Neural crest cell (in vitro differentiated cells): ENCODE data around the gene PTK6. TPM values are rescaled to one million over a fixed set of nuclear protein-coding genes. Genes with fewer than 3 reads are reported as not detected.

Experiments
- DNase-seq: peaks from one replicate; pipeline ENCODE4 v3.0.0; 2021; ENCODE audit warnings: low read depth, mixed read lengths, low spot score
- H3K27ac Mint-ChIP-seq: one replicate; pipeline ENCODE4 v1.8.0; 2021; ENCODE audit warnings: mild to moderate bottlenecking, mixed read lengths; ENCODE audit not compliant: unreplicated experiment
- H3K27me3 Mint-ChIP-seq: 2 replicates; pipeline ENCODE4 v1.8.0; 2021; ENCODE audit warnings: low read depth, mild to moderate bottlenecking, mixed read lengths
- H3K36me3 Mint-ChIP-seq: 2 replicates; pipeline ENCODE4 v1.8.0; 2021; ENCODE audit warnings: low read depth, mild to moderate bottlenecking, mixed read lengths
- H3K4me1 Mint-ChIP-seq: 2 replicates; pipeline ENCODE4 v1.8.0; 2021; ENCODE audit warnings: mixed read lengths
- H3K4me3 Mint-ChIP-seq: one replicate; pipeline ENCODE4 v1.8.0; 2021; ENCODE audit warnings: mild to moderate bottlenecking, mixed read lengths
- H3K9me3 Mint-ChIP-seq: 2 replicates; pipeline ENCODE4 v1.8.0; 2021; ENCODE audit warnings: mixed read lengths
- total RNA-seq: library from RNA; stranded (reverse); gene quantifications from 2 replicates; pipeline ENCODE4 v1.2.1, GENCODE V29; 2021
- TF ChIP-seq, protein P1 (sequence below): fragments of 200-600 bp; sonication (generic); conservative IDR thresholded peaks from 2 replicates; pipeline ENCODE4 v1.5.0; 2021; ENCODE audit warnings: antibody characterized with exemption, mild to moderate bottlenecking

PTK6 gene
- total RNA-seq, 1 donor from 2014 or later: not detected

DNA sequence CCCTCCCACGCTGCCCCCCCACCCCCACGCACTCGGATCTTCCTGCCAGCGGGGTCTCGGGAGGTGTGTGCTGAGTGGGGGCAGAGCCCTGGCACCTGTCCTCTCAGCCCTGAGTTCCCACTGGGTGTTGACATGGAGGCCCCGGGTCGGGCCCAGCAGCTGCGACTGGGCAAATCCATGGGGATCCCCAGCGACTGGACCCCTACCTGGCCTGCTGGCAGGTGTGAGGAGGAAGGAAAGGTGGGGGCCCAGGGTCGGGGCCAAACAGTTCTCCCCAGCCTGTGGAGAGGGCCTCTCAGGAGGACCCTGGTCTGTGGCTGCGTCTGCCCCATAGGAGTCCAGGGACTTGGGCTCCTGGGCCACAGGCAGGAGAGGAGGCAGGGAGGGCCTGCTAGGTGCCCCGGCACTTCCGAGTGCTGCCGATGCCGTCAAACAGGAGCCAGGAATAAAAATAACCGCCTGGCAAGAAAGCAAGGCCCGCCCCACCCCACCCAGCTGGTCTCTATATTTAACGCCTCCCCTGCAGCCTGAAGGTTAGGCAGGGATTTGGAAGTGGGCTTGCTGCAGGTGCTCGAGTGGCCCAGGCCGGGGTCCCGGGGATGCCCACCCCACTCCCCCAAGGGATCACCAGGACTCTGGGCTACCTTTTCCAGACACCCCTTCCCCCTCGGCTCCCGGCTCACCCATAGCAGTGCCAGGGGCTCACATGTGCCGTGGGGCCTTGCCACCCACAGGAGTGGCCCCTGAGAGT is 36.9 kb downstream of the PTK6 start:
- H3K4me1 Mint-ChIP-seq: peaks cover 5% of the 10 kb centered on the region
- H3K9me3 Mint-ChIP-seq: no peaks in the 10 kb centered on the region
- TF ChIP-seq, protein P1, sequence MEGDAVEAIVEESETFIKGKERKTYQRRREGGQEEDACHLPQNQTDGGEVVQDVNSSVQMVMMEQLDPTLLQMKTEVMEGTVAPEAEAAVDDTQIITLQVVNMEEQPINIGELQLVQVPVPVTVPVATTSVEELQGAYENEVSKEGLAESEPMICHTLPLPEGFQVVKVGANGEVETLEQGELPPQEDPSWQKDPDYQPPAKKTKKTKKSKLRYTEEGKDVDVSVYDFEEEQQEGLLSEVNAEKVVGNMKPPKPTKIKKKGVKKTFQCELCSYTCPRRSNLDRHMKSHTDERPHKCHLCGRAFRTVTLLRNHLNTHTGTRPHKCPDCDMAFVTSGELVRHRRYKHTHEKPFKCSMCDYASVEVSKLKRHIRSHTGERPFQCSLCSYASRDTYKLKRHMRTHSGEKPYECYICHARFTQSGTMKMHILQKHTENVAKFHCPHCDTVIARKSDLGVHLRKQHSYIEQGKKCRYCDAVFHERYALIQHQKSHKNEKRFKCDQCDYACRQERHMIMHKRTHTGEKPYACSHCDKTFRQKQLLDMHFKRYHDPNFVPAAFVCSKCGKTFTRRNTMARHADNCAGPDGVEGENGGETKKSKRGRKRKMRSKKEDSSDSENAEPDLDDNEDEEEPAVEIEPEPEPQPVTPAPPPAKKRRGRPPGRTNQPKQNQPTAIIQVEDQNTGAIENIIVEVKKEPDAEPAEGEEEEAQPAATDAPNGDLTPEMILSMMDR: no peak
- peaks cover 52% of the 10 kb centered on the region for H3K27me3 Mint-ChIP-seq
- peaks cover 2% of the 10 kb centered on the region for H3K36me3 Mint-ChIP-seq
- no peak for DNase-seq
- no peak overlapping the region for H3K4me3 Mint-ChIP-seq
- H3K27ac Mint-ChIP-seq: no peak overlapping the region

DNA sequence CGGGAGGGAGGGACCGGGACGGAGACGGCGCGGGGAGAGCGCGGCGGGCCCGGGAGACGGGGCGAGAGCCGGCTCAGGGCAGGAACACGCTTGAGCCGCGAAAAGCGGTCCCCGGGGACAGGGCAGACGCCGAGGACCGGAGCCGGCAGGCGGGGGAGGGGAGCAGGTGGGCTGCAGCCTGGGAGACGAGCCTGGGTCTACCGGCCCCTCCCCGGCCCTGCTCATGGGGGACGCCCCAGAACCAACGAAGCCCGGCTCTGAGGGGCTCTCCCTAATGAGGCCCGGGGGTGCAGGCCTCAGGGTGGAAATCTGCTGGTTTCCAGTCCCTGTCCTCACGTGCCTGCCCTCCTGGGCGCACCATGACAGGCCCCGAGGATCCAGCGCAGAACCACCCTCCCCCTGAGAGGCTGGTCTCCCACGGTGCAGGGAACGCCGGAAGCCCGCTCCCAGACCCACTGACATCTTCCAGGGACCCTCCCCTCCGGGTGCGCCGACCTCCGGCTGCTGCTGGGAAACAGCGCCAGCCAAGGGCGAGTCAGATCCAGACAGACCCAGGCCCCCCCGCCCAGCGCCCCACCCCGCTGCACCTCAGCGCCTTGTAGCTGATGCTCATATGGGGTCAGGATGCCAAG is 37.7 kb downstream of the PTK6 start:
- H3K9me3 Mint-ChIP-seq: no peaks in the 10 kb centered on the region
- peaks cover 47% of the 10 kb centered on the region for H3K27me3 Mint-ChIP-seq
- no peak for DNase-seq
- TF ChIP-seq, protein P1: no peak
- H3K27ac Mint-ChIP-seq: no peak overlapping the region
- H3K36me3 Mint-ChIP-seq: peaks cover 2% of the 10 kb centered on the region
- H3K4me3 Mint-ChIP-seq: no peak overlapping the region
- peaks cover 5% of the 10 kb centered on the region for H3K4me1 Mint-ChIP-seq

GRCh38 chr20:63498960-63499337 is 38.2 kb downstream of the PTK6 start, which contains the start of gene EEF1A2:
Gene EEF1A2 (minus strand): TSS chr20:63499083. CDS start chr20:63497763, 1,320 bp downstream.
- Mint-ChIP-seq H3K27me3 (peaks cover 42% of the 10 kb centered on the region), H3K4me3 (no peak within 1 kb of the TSS), H3K27ac (no peak within 1 kb of the TSS), H3K4me1 (peaks cover 2% of the 10 kb centered on the region), H3K9me3 (no peaks in the 10 kb centered on the region), H3K36me3 (no peaks in the 10 kb centered on the region)
- TF ChIP-seq, protein P1: no peak
- DNase-seq: no peak

DNA sequence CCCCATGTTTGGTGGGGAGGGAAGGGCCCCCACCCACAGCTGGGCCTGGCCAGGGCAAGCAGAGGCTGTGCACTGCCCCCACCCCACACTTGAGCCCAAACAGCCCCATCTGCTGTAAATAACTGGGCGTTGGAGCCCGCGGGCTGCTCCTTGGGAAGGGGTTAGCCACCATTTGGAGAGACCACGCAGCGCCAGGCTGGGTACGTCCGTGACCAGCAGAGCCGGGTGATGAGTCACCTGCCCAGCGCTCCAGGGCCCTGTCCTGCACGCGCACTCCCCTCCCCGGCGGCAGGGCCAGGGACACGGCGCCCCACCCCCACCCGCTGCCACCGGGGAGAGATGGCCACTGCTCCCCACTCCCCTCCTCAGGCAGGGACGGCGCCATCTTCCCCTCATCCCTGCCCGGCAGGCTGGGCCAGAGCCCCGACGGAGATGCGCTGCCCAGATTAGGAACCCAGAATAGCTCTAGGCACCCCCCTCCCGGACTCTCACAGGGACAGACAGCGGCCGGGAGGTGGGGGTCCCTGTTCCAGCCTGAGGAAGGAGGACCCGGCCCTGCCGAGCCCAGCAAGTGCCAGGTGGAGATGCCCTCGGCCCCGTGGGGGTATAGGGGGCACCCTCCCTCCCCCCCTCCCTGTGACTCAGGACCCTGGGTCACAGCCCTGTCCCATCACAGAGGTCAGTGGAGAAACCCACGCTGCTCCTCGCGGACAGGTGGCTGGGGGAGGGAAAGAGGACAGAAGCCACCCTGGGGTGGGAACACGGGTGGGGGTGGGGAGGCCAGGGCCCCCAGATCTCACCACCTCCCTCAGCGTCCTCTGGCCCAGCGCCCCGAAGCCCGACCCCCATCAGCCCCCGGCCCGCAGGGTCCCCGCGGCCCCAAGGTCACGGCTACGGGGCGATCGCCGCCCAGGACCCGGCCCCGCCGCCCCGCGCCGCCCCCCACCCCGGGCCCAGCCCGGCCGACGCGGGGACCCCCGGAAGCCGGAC is 38.9 kb downstream of the PTK6 start:
- peaks cover 37% of the 10 kb centered on the region for H3K27me3 Mint-ChIP-seq
- no peak for DNase-seq
- H3K9me3 Mint-ChIP-seq: no peaks in the 10 kb centered on the region
- no peaks in the 10 kb centered on the region for H3K36me3 Mint-ChIP-seq
- TF ChIP-seq, protein P1: no peak
- H3K4me1 Mint-ChIP-seq: no peaks in the 10 kb centered on the region
- H3K4me3 Mint-ChIP-seq: no peak overlapping the region
- no peak overlapping the region for H3K27ac Mint-ChIP-seq
